Chondrocyte (in vitro differentiated cells): Measurements from ENCODE around the gene RAB31. TPM values are rescaled to one million over a fixed set of nuclear protein-coding genes. Genes with fewer than 3 reads are reported as not detected.

Source experiments
- DNase-seq: peaks from one replicate; pipeline ENCODE4 v3.0.0; 2021; ENCODE audit warnings: mixed read lengths, low spot score
- H3K27ac Mint-ChIP-seq: one replicate; pipeline ENCODE4 v1.8.0; 2021; ENCODE audit warnings: mild to moderate bottlenecking, moderate library complexity, mixed read lengths; ENCODE audit not compliant: unreplicated experiment
- H3K27me3 Mint-ChIP-seq: 2 replicates; pipeline ENCODE4 v1.8.0; 2021; ENCODE audit warnings: low read depth, mixed read lengths
- H3K36me3 Mint-ChIP-seq: 2 replicates; pipeline ENCODE4 v1.8.0; 2021; ENCODE audit warnings: low read depth, mixed read lengths
- H3K4me1 Mint-ChIP-seq: 2 replicates; pipeline ENCODE4 v1.8.0; 2021; ENCODE audit warnings: low read depth, mild to moderate bottlenecking, mixed read lengths
- H3K4me3 Mint-ChIP-seq: one replicate; pipeline ENCODE4 v1.8.0; 2021; ENCODE audit warnings: mild to moderate bottlenecking, moderate library complexity, mixed read lengths; ENCODE audit not compliant: unreplicated experiment
- H3K9me3 Mint-ChIP-seq: 2 replicates; pipeline ENCODE4 v1.8.0; 2021; ENCODE audit warnings: low read depth, mixed read lengths
- CTCF ChIP-seq: fragments of 200-600 bp; sonication (generic); IDR thresholded peaks from 2 replicates; pipeline ENCODE4 v1.5.0; 2021; ENCODE audit warnings: antibody characterized with exemption, mild to moderate bottlenecking, moderate library complexity
- total RNA-seq: library from RNA; stranded (reverse); gene quantifications from 3 replicates; pipeline ENCODE4 v1.2.1, GENCODE V29; 2021

RAB31 gene
- total RNA-seq, 1 donor from 2014 or later, result 87.7 TPM

- Mint-ChIP-seq H3K27me3 (no peaks in the 10 kb centered on the region), H3K4me3 (no peak overlapping the region), H3K9me3 (no peaks in the 10 kb centered on the region), H3K4me1 (peaks cover 24% of the 10 kb centered on the region), H3K36me3 (no peaks in the 10 kb centered on the region), H3K27ac (peak overlapping the region; percentile 93)
- DNase-seq, result no peak
- no peak for TF ChIP-seq CTCF
Measured at GRCh38 chr18:9877655-9878014, 169.5 kb downstream of the RAB31 start.

- H3K36me3 Mint-ChIP-seq, result no peaks in the 10 kb centered on the region
- H3K4me1 Mint-ChIP-seq, result peaks cover 29% of the 10 kb centered on the region
- H3K4me3 Mint-ChIP-seq, result no peak overlapping the region
- H3K9me3 Mint-ChIP-seq, result no peaks in the 10 kb centered on the region
- no peaks in the 10 kb centered on the region for H3K27me3 Mint-ChIP-seq
- no peak for DNase-seq
- no peak overlapping the region for H3K27ac Mint-ChIP-seq
- TF ChIP-seq CTCF, result no peak
Measured at GRCh38 chr18:9878095-9878494, 170.0 kb downstream of the RAB31 start.

- no peak overlapping the region for H3K4me3 Mint-ChIP-seq
- no peak for TF ChIP-seq CTCF
- H3K27me3 Mint-ChIP-seq, result no peaks in the 10 kb centered on the region
- no peaks in the 10 kb centered on the region for H3K36me3 Mint-ChIP-seq
- no peak for DNase-seq
- H3K27ac Mint-ChIP-seq, result no peak overlapping the region
- no peaks in the 10 kb centered on the region for H3K9me3 Mint-ChIP-seq
- H3K4me1 Mint-ChIP-seq, result peaks cover 30% of the 10 kb centered on the region
Measured at GRCh38 chr18:9878783-9879242, 170.7 kb downstream of the RAB31 start.

GRCh38 chr18:9884090-9884489 is 176.0 kb downstream of the RAB31 start:
- H3K27me3 Mint-ChIP-seq, result no peaks in the 10 kb centered on the region
- H3K9me3 Mint-ChIP-seq, result no peaks in the 10 kb centered on the region
- H3K4me1 Mint-ChIP-seq, result peaks cover 11% of the 10 kb centered on the region
- no peaks in the 10 kb centered on the region for H3K36me3 Mint-ChIP-seq
- no peak for DNase-seq
- H3K27ac Mint-ChIP-seq, result no peak overlapping the region
- H3K4me3 Mint-ChIP-seq, result no peak overlapping the region
- TF ChIP-seq CTCF, result no peak

- no peak for TF ChIP-seq CTCF
- Mint-ChIP-seq H3K4me1 (peaks cover 11% of the 10 kb centered on the region), H3K27ac (no peak overlapping the region), H3K9me3 (no peaks in the 10 kb centered on the region), H3K27me3 (no peaks in the 10 kb centered on the region), H3K4me3 (no peak overlapping the region), H3K36me3 (no peaks in the 10 kb centered on the region)
- no peak for DNase-seq
Measured at GRCh38 chr18:9884532-9885140, 176.5 kb downstream of the RAB31 start.
